ENCODE results near the gene ACIN1. TPM values are rescaled to one million over a fixed set of nuclear protein-coding genes. Genes with fewer than 3 reads are reported as not detected.

The ACIN1 gene
- total RNA-seq, 1 experiment from 2014 or later, result 333 TPM

DNA sequence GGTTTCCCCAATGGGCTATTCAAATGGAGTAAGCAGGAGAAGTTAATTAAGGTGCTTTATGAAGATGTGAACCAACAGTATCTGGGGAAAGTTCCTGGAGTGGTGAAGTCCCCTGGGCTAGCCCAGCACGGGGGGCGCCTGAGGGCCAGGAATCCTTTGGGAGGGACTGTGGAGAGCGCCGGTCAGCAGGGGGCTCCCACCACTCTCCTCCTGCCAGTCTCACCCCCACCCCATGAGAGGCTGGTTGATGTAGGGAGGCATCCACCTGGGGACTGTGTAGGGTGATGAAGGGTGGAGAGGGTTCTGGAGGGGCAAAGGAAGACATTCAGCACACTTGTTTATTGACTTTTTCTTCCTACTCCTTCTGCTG is 19.7 kb upstream of the ACIN1 start:
- H3K4me2 ChIP-seq (ENCODE audit: insufficient read depth, insufficient read length, low read length), result no peak overlapping the region
- no peak overlapping the region for H2BK5ac ChIP-seq (ENCODE audit: insufficient read length, low read length)
- no peak overlapping the region for H3K14ac ChIP-seq (ENCODE audit: insufficient read depth, low read length)
- no peak overlapping the region for H3K4ac ChIP-seq (ENCODE audit: low read depth, low read length)
- H4K5ac ChIP-seq (ENCODE audit: insufficient read length, low read depth, low read length), result no peak overlapping the region
- Mint-ChIP-seq H3K36me3 (ENCODE audit: insufficient read depth in 1 of 3, low read depth in 3 of 3) (no peaks in the 10 kb centered on the region; a peak in 1 of 7 replicates), H3K4me3 (peak overlapping the region in 1 of 2 experiments; percentile 41; a peak in 2 of 5 replicates), H3K4me1 (peaks cover 27 to 33% of the 10 kb centered on the region in 2 experiments), H3K27me3 (ENCODE audit: low read depth) (peaks cover 28% of the 10 kb centered on the region), H3K9me3 (no peaks in the 10 kb centered on the region), H3K27ac (no peak overlapping the region)
- no peak overlapping the region for H4K8ac ChIP-seq (replicated peaks; ENCODE audit: insufficient read length, low read depth, low read length)
- no peak overlapping the region for H3T11ph ChIP-seq (ENCODE audit: low read length)
- H3K9ac ChIP-seq (ENCODE audit: extremely low read depth, insufficient read length, low read length), result no peak overlapping the region
- no peaks in the 10 kb centered on the region for H4K20me1 ChIP-seq (ENCODE audit: control insufficient read depth, insufficient read depth, insufficient read length)
- H4K91ac ChIP-seq (ENCODE audit: insufficient read length, low read depth, low read length), result no peak overlapping the region
- H3K27me3 ChIP-seq (ENCODE audit: insufficient read depth, low read length), result no peaks in the 10 kb centered on the region
- WGBS (ENCODE audit: extremely low coverage, insufficient read length, low lambda C conversion rate), result no CpG with 5 or more reads among the region's 4 CpGs
- H2BK12ac ChIP-seq (ENCODE audit: insufficient read length, low read depth, low read length), result no peak overlapping the region
- no peaks in the 10 kb centered on the region for H3K9me3 ChIP-seq (ENCODE audit: control insufficient read depth, low read depth, low read length)
- no peak overlapping the region for H2BK120ac ChIP-seq (ENCODE audit: low read depth, low read length, poor library complexity, severe bottlenecking)
- peaks cover 2% of the 10 kb centered on the region; the same call in 1 of the 2 replicates for H3K4me1 ChIP-seq (ENCODE audit: insufficient read depth, low read length)
- no peak overlapping the region for H3K56ac ChIP-seq (ENCODE audit: insufficient read length, low read depth, low read length)
- H2BK20ac ChIP-seq (ENCODE audit: low read depth, low read length, poor library complexity, severe bottlenecking), result no peak overlapping the region
- no peak overlapping the region for H3K18ac ChIP-seq (ENCODE audit: insufficient read length, low read depth, low read length)
- DNase-seq, result no peak
- no peak overlapping the region for H2BK15ac ChIP-seq (ENCODE audit: low read depth, low read length)
- no peak overlapping the region for H2AFZ ChIP-seq (ENCODE audit: low read length)
- H3K23ac ChIP-seq (ENCODE audit: insufficient read length, low read depth, low read length), result no peak overlapping the region
- no peak for TF ChIP-seq CTCF (conservative IDR thresholded peaks at IDR 0.05)
- no peaks in the 10 kb centered on the region for H3K23me2 ChIP-seq (ENCODE audit: insufficient read length, low read depth, low read length, poor library complexity, severe bottlenecking)
- H2AK5ac ChIP-seq (ENCODE audit: insufficient read length, low read length), result no peak overlapping the region
- no peaks in the 10 kb centered on the region for H3K79me1 ChIP-seq (ENCODE audit: insufficient read depth, low read depth, low read length, poor library complexity, severe bottlenecking)
- H3K27ac ChIP-seq (ENCODE audit: insufficient read length, low read depth, low read length), result no peak overlapping the region
- H3K79me2 ChIP-seq (ENCODE audit: insufficient read depth, low read length), result no peaks in the 10 kb centered on the region
